Measurements from ENCODE around the gene MRPS7.
"Not testable (repeated sequence)": the region's sequence is repeated elsewhere in the genome, so short reads cannot be mapped to it uniquely, and the experiment has no call there.

MRPS7 gene

GRCh38 chr17:75271955-75272847 lies 10.5 kb downstream of the MRPS7 start:
- ATAC-seq (no peak), DNase-seq (peak; percentile 39)

GRCh38 chr17:75272848-75273184 lies 11.1 kb downstream of the MRPS7 start:
- DNase-seq, result no peak

GRCh38 chr17:75273977-75274708 lies 12.5 kb downstream of the MRPS7 start:
- DNase-seq (no peak), ATAC-seq (no peak)

More at GRCh38 chr17:75272848-75273184, 11.1 kb downstream of the MRPS7 start:
- ATAC-seq, result no peak

- ATAC-seq (no peak), DNase-seq (no peak)
Measured at GRCh38 chr17:75277664-75278071, 16.0 kb downstream of the MRPS7 start.

- not testable (repeated sequence) for ATAC-seq, DNase-seq
Measured at GRCh38 chr17:75280189-75280588, 18.5 kb downstream of the MRPS7 start.

GRCh38 chr17:75285123-75285522 lies 23.4 kb downstream of the MRPS7 start:
- ATAC-seq (no peak), DNase-seq (no peak)

- no peak for ATAC-seq
- no peak for DNase-seq
Measured at GRCh38 chr17:75287221-75287620, 25.5 kb downstream of the MRPS7 start.

GRCh38 chr17:75288359-75288758 lies 26.7 kb downstream of the MRPS7 start:
- no peak for DNase-seq

GRCh38 chr17:75288770-75289114 lies 27.1 kb downstream of the MRPS7 start:
- DNase-seq (peak; percentile 56), ATAC-seq (peak; percentile 15)

More at GRCh38 chr17:75288359-75288758, 26.7 kb downstream of the MRPS7 start:
- no peak for ATAC-seq

GRCh38 chr17:75289115-75289831 lies 27.6 kb downstream of the MRPS7 start, which contains the start of gene SLC25A19:
TSS of gene SLC25A19 (minus strand) at chr17:75289433. CDS start at chr17:75286764, 2,669 bp downstream.
- ATAC-seq (peak; percentile 97), DNase-seq (peak; percentile 95)

GRCh38 chr17:75289832-75290337 lies 28.2 kb downstream of the MRPS7 start:
- ATAC-seq, result peak; percentile 6

GRCh38 chr17:75292810-75293448 lies 31.2 kb downstream of the MRPS7 start:
- not testable (repeated sequence) for ATAC-seq, DNase-seq

More at GRCh38 chr17:75289832-75290337, 28.2 kb downstream of the MRPS7 start:
- peak; percentile 72 for DNase-seq

GRCh38 chr17:75295201-75296158 lies 33.8 kb downstream of the MRPS7 start:
- peak; percentile 45 for DNase-seq
- ATAC-seq, result peak; percentile 90

- ATAC-seq (no peak), DNase-seq (no peak)
Measured at GRCh38 chr17:75300280-75300679, 38.6 kb downstream of the MRPS7 start.

GRCh38 chr17:75301049-75301448 lies 39.4 kb downstream of the MRPS7 start:
- no peak for ATAC-seq
- no peak for DNase-seq

GRCh38 chr17:75301502-75302206 lies 40.0 kb downstream of the MRPS7 start:
- DNase-seq (no peak), ATAC-seq (no peak)

GRCh38 chr17:75307957-75308731 lies 46.5 kb downstream of the MRPS7 start:
- ATAC-seq (no peak), DNase-seq (no peak)

GRCh38 chr17:75308732-75309629 lies 47.3 kb downstream of the MRPS7 start:
- ATAC-seq (no peak), DNase-seq (no peak)
